Choroid plexus epithelial cell (primary cell): ENCODE data around the gene BLNK.
A peak's percentile ranks its signal among the peaks of the same experiment; 100 is the strongest.
"Not testable (repeated sequence)": the region's sequence is repeated elsewhere in the genome, so short reads cannot be mapped to it uniquely, and the experiment has no call there.

ENCODE experiments used
- DNase-seq: peaks from one replicate; pipeline ENCODE4 v3.0.0-alpha.2; 2010; ENCODE audit warnings: low read depth
- H3K4me3 ChIP-seq: 2 replicates; pipeline ENCODE4 v1.5.1; 2011; ENCODE audit warnings: low read depth, mild to moderate bottlenecking, control low read depth, low read length, moderate library complexity
- CTCF ChIP-seq: conservative IDR thresholded peaks from 2 replicates; pipeline ENCODE4 v1.5.1; 2011; ENCODE audit warnings: low read depth, mild to moderate bottlenecking, control low read depth, inconsistent platforms, low read length, moderate library complexity

Gene BLNK

GRCh38 chr10:96211764-96212163 is 59.6 kb downstream of the BLNK start:
- no peak for DNase-seq
- TF ChIP-seq CTCF: no peak
- no peak overlapping the region for H3K4me3 ChIP-seq

- DNase-seq: no peak
- TF ChIP-seq CTCF: no peak
- H3K4me3 ChIP-seq: no peak overlapping the region
Measured at GRCh38 chr10:96208946-96209345, 62.4 kb downstream of the BLNK start.

- no peak for TF ChIP-seq CTCF
- no peak for DNase-seq
- no peak overlapping the region for H3K4me3 ChIP-seq
Measured at GRCh38 chr10:96208271-96208670, 63.1 kb downstream of the BLNK start.

GRCh38 chr10:96205580-96205979 is 65.8 kb downstream of the BLNK start:
- no peak for DNase-seq
- H3K4me3 ChIP-seq: no peak overlapping the region
- no peak for TF ChIP-seq CTCF

- no peak overlapping the region for H3K4me3 ChIP-seq
- DNase-seq: no peak
- no peak for TF ChIP-seq CTCF
Measured at GRCh38 chr10:96201525-96201924, 69.8 kb downstream of the BLNK start.

- not testable (repeated sequence) for H3K4me3 ChIP-seq, DNase-seq
Measured at GRCh38 chr10:96189505-96189904, 81.9 kb downstream of the BLNK start.

- TF ChIP-seq CTCF: no peak
- DNase-seq: peak; percentile 58
- no peak overlapping the region for H3K4me3 ChIP-seq
Measured at GRCh38 chr10:96188916-96189315, 82.5 kb downstream of the BLNK start.

- peak; percentile 1 for DNase-seq
Measured at GRCh38 chr10:96188421-96188820, 82.9 kb downstream of the BLNK start.

More at GRCh38 chr10:96188421-96188820, 82.9 kb downstream of the BLNK start:
- no peak for TF ChIP-seq CTCF
- no peak overlapping the region for H3K4me3 ChIP-seq
